GM12892 (cell line): ENCODE data around the gene CNTNAP5.

ENCODE experiments used
- POLR2A ChIP-seq: IDR thresholded peaks from 2 replicates; pipeline ENCODE4 v1.6.1; 2011; ENCODE audit warnings: low read depth, low read length, control low read depth
- TAF1 ChIP-seq: IDR thresholded peaks from 2 replicates; pipeline ENCODE4 v1.6.1; 2011; ENCODE audit warnings: low read depth, mild to moderate bottlenecking, control low read depth, low read length, borderline replicate concordance

DNA sequence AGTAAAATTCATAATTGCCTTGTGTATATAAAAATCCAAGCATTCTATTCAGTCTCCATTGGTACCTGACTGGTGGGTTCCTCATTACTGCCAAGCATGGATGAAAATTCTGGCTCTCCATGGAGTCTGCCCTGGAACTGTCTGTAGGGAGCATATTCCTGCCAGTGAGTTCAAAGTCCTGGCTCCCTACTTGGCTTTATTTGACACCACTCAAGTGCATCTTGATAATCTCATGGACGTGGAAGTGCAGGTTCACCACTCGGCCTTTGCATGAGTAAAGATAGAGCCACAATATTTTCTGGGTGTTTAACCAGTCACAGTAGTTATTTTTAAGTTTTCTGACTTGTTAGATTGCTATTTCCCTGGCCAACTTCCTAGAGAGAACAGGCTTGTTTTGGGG, 63.5 kb downstream of the CNTNAP5 start:
- TF ChIP-seq POLR2A (no peak), TAF1 (no peak)
